ENCODE measurements around the gene RBMS2.

DNA sequence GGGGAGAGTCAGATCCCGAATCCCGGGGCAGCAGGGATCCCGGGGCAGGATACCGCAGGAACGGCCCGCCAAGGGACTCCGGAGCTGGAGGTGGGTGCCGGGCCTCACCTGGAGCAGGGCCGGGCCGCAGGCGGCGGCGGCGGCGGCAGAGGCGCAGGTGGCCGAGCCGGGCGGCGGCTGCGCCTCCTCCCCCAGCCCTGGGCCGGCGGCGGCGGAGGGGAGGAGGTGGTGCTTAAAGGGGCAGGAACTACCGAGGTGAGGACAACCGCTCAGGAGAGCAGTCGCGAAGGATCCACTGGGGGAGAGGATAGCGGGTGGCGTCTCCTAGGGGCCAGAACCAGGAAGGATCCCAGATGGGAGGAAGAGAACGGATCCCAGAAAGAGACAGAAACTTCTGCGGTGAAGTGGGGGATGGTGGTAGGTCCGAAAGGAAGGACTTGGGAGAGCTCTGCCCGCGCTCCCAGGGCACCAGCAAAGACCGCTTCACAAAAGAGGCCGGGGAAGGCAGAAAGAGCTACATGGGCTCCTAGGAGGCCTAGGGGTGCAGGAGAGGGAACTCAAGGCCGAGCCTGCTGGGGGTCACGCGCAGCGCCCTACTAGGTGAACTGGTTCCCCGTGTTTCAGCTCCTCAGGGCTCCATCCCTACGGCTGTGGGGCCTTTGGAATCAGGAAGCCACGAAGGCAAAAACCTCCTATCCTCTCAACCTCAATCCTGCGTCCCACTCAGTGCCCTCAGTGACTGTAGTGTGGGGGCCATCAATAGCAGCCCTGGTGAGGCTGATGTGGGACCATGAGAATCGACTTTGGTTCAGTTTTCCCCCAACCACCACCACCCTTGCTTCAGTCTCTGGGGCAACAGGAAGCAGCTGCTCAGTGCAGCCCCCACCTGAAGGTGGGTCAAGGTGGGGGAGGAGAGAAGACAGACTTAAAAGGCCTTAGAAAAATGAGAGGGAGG, 113.5 kb downstream of the RBMS2 start:
- peak in 3 of 4 experiments; percentile 30 to 32 (median 31) for TF ChIP-seq CTCF (IDR thresholded peaks at IDR 0.05)
- TF ChIP-seq POLR2AphosphoS5 (IDR thresholded peaks at IDR 0.05), result peak; percentile 61 to 88 (median 85)
- TF ChIP-seq POLR2A (IDR thresholded peaks at IDR 0.05), result peak; percentile 65 to 88
- TF ChIP-seq EP300 (IDR thresholded peaks at IDR 0.05), result no peak
